IMR-90 (cell line): ENCODE measurements around the gene COL4A1. TPM values are rescaled to one million over a fixed set of nuclear protein-coding genes. Genes with fewer than 3 reads are reported as not detected.

Experiments used
- ATAC-seq: fragments of 200-7000 bp; cut with Tn5 transposase; 2 replicates; pipeline ENCODE4 v1.9.1; 2020; ENCODE audit warnings: low read depth, mild to moderate bottlenecking, moderate library complexity
- BruUV-seq: library from RNA; stranded (reverse); fragments of 400-500 nt; replicated peaks from 2 replicates; lab custom pipeline; 2021; lab: Mats Ljungman, UMichigan
- CTCF ChIA-PET: fragments of 300-600 bp; formaldehyde crosslinking; extraction: SDS; loops from one replicate; lab custom pipeline; 2021; ENCODE audit warnings: antibody characterized with exemption; lab: Yijun Ruan, JAX
- POLR2A ChIA-PET: fragments of 300-600 bp; sonication (Branson Sonifier 250); formaldehyde crosslinking; loops from one replicate; lab custom pipeline; 2022; ENCODE audit warnings: antibody characterized with exemption; ENCODE audit not compliant: unreplicated experiment; lab: Charles Lee
- DNase-seq: peaks from one replicate; pipeline ENCODE4 v3.0.0; 2013
- H2AFZ ChIP-seq: replicated peaks from 2 replicates; pipeline ENCODE3; 2013; ENCODE audit warnings: low read length, mild to moderate bottlenecking; ENCODE audit not compliant: poor library complexity
- H2AK5ac ChIP-seq: 2 replicates; pipeline ENCODE4 v1.6.1; 2013; ENCODE audit warnings: low read depth, low read length, inconsistent platforms
- H2AK9ac ChIP-seq: replicated peaks from 2 replicates; pipeline ENCODE3; 2013; ENCODE audit warnings: mild to moderate bottlenecking, low read depth, low read length, moderate library complexity; ENCODE audit not compliant: poor library complexity
- H2BK120ac ChIP-seq: 2 replicates; pipeline ENCODE4 v1.6.1; 2013; ENCODE audit warnings: low read depth, low read length, inconsistent platforms
- H2BK15ac ChIP-seq: 3 replicates; pipeline ENCODE4 v1.6.1; 2013; ENCODE audit warnings: low read depth, low read length, inconsistent platforms
- H2BK20ac ChIP-seq: 2 replicates; pipeline ENCODE4 v1.6.1; 2013; ENCODE audit warnings: low read depth, mild to moderate bottlenecking, inconsistent platforms, low read length, moderate library complexity
- H2BK5ac ChIP-seq: 2 replicates; pipeline ENCODE4 v1.6.1; 2013; ENCODE audit warnings: mild to moderate bottlenecking, low read depth, low read length, inconsistent platforms; ENCODE audit not compliant: poor library complexity, severe bottlenecking
- H3K14ac ChIP-seq: replicated peaks from 2 replicates; pipeline ENCODE4 v1.6.1; 2013; ENCODE audit warnings: low read depth, low read length, inconsistent platforms
- H3K18ac ChIP-seq: 2 replicates; pipeline ENCODE4 v1.6.1; 2013; ENCODE audit warnings: low read depth, low read length, control low read depth
- H3K23ac ChIP-seq: 2 replicates; pipeline ENCODE4 v1.6.1; 2013; ENCODE audit warnings: low read depth, low read length, inconsistent platforms
- H3K27ac ChIP-seq: 2 replicates; pipeline ENCODE4 v1.5.1; 2013; ENCODE audit warnings: mild to moderate bottlenecking, control low read depth, low read length; ENCODE audit not compliant: insufficient read depth
- H3K27me3 ChIP-seq: 2 replicates; pipeline ENCODE4 v1.6.1; 2013; ENCODE audit warnings: low read length; ENCODE audit not compliant: control insufficient read depth, insufficient read depth
- H3K36me3 ChIP-seq: 2 replicates; pipeline ENCODE4 v1.6.1; 2013; ENCODE audit warnings: low read length, mixed read lengths; ENCODE audit not compliant: control insufficient read depth, insufficient read depth
- H3K4ac ChIP-seq: 2 replicates; pipeline ENCODE4 v1.6.1; 2013; ENCODE audit warnings: low read depth, low read length, inconsistent platforms
- H3K4me1 ChIP-seq: 2 replicates; pipeline ENCODE4 v1.6.1; 2013; ENCODE audit warnings: low read length, mixed read lengths; ENCODE audit not compliant: control insufficient read depth, insufficient read depth
- H3K4me2 ChIP-seq: 2 replicates; pipeline ENCODE4 v1.6.1; 2013; ENCODE audit warnings: low read depth, mild to moderate bottlenecking, control low read depth, low read length, moderate library complexity
- H3K4me3 ChIP-seq: 2 replicates; pipeline ENCODE4 v1.5.1; 2013; ENCODE audit warnings: low read depth, mild to moderate bottlenecking, control low read depth, low read length, moderate library complexity; ENCODE audit not compliant: insufficient read depth
- H3K56ac ChIP-seq: 2 replicates; pipeline ENCODE4 v1.6.1; 2013; ENCODE audit warnings: low read length, inconsistent platforms; ENCODE audit not compliant: insufficient read depth; ENCODE audit errors: extremely low read depth
- H3K79me1 ChIP-seq, 2 experiments: 2 replicates each; pipeline ENCODE4 v1.6.1; 2013; ENCODE audit warnings: low read length in 2 of 2, inconsistent platforms in 1 of 2, low read depth in 1 of 2
- H3K9ac ChIP-seq: 2 replicates; pipeline ENCODE4 v1.6.1; 2013; ENCODE audit warnings: low read depth, low read length, control low read depth
- H3K9me1 ChIP-seq: 2 replicates; pipeline ENCODE4 v1.6.1; 2013; ENCODE audit warnings: low read length, inconsistent platforms; ENCODE audit not compliant: insufficient read depth
- H3K9me3 ChIP-seq: 2 replicates; pipeline ENCODE4 v1.6.1; 2013; ENCODE audit warnings: low read length; ENCODE audit not compliant: control insufficient read depth, insufficient read depth
- H4K20me1 ChIP-seq: 2 replicates; pipeline ENCODE4 v1.6.1; 2013; ENCODE audit warnings: low read length, inconsistent platforms; ENCODE audit not compliant: insufficient read depth
- H4K5ac ChIP-seq: 2 replicates; pipeline ENCODE4 v1.6.1; 2013; ENCODE audit warnings: mild to moderate bottlenecking, low read depth, low read length, control low read depth
- H4K8ac ChIP-seq, 2 experiments: 2 replicates each; pipeline ENCODE4 v1.6.1; 2013; ENCODE audit warnings: low read depth in 2 of 2, low read length in 2 of 2, control low read depth in 1 of 2, inconsistent platforms in 1 of 2
- H4K91ac ChIP-seq: 2 replicates; pipeline ENCODE4 v1.6.1; 2013; ENCODE audit warnings: low read depth, low read length, inconsistent platforms; ENCODE audit not compliant: insufficient read depth
- SMC3 ChIP-seq: fragments of 150-350 bp; IDR thresholded peaks from 2 replicates; pipeline ENCODE4 v1.6.1; 2016; ENCODE audit warnings: low read depth, mild to moderate bottlenecking, antibody characterized with exemption, low read length, moderate library complexity
- WGBS, 2 experiments: methylation state at CpG; one replicate each; pipeline versions ENCODE4 v1.1.5 to v1.1.7; 2013; ENCODE audit warnings: missing lambda C conversion rate in 2 of 2; ENCODE audit not compliant: insufficient read length in 1 of 2; ENCODE audit errors: extremely low coverage in 2 of 2; 5-methylcytosine and 5-hydroxymethylcytosine counted together
- dilution Hi-C: fragments of 300-500 bp; cut with HindIII; formaldehyde crosslinking; loops from one replicate; pipeline ENCODE4 v1.14.3; 2018; ENCODE audit warnings: low sequenced_read_pairs; ENCODE audit not compliant: unreplicated experiment
- in situ Hi-C: fragments of 300-500 bp; cut with MboI; formaldehyde crosslinking; loops from 3 replicates; pipeline ENCODE4 v1.14.3; 2019; ENCODE audit warnings: low sequenced_read_pairs, inconsistent platforms, mixed read lengths
- intact Hi-C: fragments of 100-400 bp; cut with micrococcal nuclease; formaldehyde crosslinking; loops from 2 replicates; pipeline ENCODE4 v1.10.0; 2022
- polyA plus RNA-seq, 3 experiments: library from polyadenylated mRNA; depleted of rRNA; stranded (reverse); fragments of >200 nt; gene quantifications; 2 replicates each; pipeline ENCODE4 v1.2.3, GENCODE V29; 2012; ENCODE audit warnings: low replicate concordance in 1 of 3
- total RNA-seq: library from RNA; depleted of rRNA; stranded (reverse); fragments of >200 nt; gene quantifications from 2 replicates; pipeline ENCODE4 v1.2.3, GENCODE V29; 2012

The COL4A1 gene
- total and polyA plus RNA-seq, 2 of the 4 experiments (the other 2 are of a cell fraction): 230 to 337 TPM

DNA sequence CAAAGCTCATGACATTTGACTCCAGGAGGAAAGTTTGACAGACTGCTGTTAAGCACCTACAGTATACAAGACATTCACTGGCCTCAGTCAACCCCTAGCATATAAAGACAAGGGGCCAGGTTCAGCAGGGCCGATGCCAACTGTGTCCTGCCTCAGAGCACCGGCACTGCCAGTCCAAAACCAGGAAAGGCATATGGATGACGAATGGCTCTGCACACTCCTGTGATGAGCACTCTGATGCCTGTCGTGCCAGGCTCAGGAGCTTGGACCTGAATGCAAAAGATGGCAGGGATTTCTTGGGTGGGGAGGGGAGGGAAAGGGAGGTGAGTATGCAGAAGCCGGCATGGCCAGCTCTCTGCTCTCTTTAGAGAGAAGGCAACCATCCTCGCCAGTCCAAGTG lies 38.9 kb downstream of the COL4A1 start:
- Histone ChIP-seq H4K91ac (no peak overlapping the region), H2AK5ac (no peak overlapping the region), H3K4me3 (no peak overlapping the region), H2BK120ac (no peak overlapping the region), H3K18ac (no peak overlapping the region), H3K56ac (no peak overlapping the region), H3K23ac (no peak overlapping the region), H3K36me3 (peaks cover 47% of the 10 kb centered on the region), H4K20me1 (peaks cover 92% of the 10 kb centered on the region), H4K5ac (no peak overlapping the region), H3K4me2 (no peak overlapping the region), H2BK15ac (no peak overlapping the region), H3K9ac (no peak overlapping the region), H2BK5ac (no peak overlapping the region), H4K8ac (no peak overlapping the region), H2BK20ac (no peak overlapping the region), H2AFZ (no peak overlapping the region), H3K4ac (no peak overlapping the region), H3K27ac (no peak overlapping the region; the same call in 1 of the 2 replicates), H3K4me1 (peaks cover 31% of the 10 kb centered on the region), H3K27me3 (no peaks in the 10 kb centered on the region), H3K9me1 (peaks cover 62% of the 10 kb centered on the region), H3K14ac (no peak overlapping the region), H3K9me3 (no peaks in the 10 kb centered on the region), H2AK9ac (no peak overlapping the region), H3K79me1 (peaks cover 34 to 91% of the 10 kb centered on the region in 2 experiments)
- ATAC-seq (no peak), DNase-seq (no peak)
- in situ Hi-C loops: no loop called here
- no TSS peak for BruUV-seq
- TF ChIP-seq SMC3: no peak
- WGBS, 2 experiments: 78% methylated on average over 5 of the region's 6 CpGs; no CpG with 5 or more reads in 1 of the 2 experiments
- ChIA-PET CTCF (interaction anchor here (1.0 kb wide), 1 partner anchor 33 kb away, joined by 3 read pairs; no protein-coding TSS in a partner anchor), POLR2A (no interaction called here)
- dilution Hi-C loops: no loop called here
- intact Hi-C loops: no loop called here
